ENCODE measurements around the gene DOCK7.

- TF ChIP-seq CTCF (IDR thresholded peaks at IDR 0.05) = no peak
- TF ChIP-seq POLR2A (IDR thresholded peaks at IDR 0.05) = no peak
- TF ChIP-seq EP300 (IDR thresholded peaks at IDR 0.05) = no peak
Observed at GRCh38 chr1:62723883-62724282, 35.7 kb upstream of the DOCK7 start.

Data from stomach (tissue), 4 donors.